ENCODE data around the gene MRTFB.
"Not testable (repeated sequence)": the region's sequence is repeated elsewhere in the genome, so short reads cannot be mapped to it uniquely, and the experiment has no call there.

MRTFB gene

DNA sequence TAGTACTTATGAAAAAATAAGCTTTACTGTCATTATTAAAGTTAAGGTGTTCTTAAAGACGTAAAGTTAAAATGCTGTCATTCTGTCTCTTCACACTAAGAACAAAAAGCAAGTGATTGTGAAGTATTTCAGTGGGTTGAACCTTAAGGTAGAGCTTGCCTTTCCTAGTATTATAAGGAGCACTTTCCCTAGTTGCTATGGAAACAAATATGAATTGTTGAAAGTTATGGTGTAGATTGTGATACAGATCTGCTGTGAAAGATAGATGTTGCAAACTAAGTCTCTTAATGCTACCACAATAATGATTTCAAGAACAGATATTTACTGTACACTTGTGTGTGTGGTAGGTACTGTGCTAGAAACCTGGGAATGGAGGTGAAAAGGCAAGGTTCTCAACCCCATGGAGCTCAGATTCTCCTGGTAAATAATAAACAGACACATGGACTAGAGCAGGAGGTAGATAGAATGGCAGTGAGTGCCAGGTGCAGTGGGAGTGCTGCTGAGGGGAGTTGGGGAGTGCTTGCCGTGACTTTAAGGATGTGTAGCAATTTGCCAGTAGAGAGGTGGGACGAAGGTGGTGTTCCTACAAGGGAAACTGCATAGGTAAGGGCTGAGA lies 34.7 kb downstream of the MRTFB start:
- no peak for DNase-seq

DNA sequence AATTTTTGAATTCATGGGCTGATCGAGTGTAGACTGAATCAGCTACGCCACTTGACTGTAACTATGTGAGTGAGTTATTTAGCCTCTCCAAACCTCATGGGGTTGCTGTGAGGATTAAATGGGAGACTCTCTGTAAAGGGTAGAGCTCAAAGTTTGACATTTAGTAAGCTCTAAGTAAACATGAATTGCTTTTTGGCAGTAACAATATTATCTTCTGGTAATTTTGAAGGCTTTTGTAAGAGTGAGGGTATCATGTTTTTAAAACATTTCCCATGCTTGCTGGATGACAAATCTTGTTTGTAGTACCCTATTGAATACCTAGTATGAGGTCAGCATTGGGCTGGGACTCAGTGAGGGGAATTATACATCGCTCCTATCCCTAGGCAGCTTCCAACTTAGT lies 35.3 kb downstream of the MRTFB start:
- DNase-seq = no peak

DNA sequence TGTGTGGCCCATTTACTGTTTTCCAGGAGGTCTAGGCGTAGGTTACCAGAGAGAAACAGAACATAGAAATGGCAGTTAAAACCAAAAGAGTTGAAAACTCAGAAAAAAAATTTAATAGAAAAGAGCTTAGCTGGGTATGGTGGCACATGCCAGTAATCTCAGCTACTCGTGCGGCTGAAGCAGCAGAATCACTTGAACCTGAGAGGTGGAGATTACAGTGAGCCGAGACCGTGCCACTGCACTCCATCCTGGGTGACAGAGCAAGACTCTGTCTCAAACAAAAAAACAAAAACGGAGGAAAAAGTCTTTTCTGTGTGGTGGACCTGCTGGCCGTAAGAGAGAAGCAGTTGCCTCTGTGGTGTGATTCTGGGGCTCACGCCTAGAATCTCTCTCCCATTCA lies 35.8 kb downstream of the MRTFB start:
- no peak for DNase-seq

DNA sequence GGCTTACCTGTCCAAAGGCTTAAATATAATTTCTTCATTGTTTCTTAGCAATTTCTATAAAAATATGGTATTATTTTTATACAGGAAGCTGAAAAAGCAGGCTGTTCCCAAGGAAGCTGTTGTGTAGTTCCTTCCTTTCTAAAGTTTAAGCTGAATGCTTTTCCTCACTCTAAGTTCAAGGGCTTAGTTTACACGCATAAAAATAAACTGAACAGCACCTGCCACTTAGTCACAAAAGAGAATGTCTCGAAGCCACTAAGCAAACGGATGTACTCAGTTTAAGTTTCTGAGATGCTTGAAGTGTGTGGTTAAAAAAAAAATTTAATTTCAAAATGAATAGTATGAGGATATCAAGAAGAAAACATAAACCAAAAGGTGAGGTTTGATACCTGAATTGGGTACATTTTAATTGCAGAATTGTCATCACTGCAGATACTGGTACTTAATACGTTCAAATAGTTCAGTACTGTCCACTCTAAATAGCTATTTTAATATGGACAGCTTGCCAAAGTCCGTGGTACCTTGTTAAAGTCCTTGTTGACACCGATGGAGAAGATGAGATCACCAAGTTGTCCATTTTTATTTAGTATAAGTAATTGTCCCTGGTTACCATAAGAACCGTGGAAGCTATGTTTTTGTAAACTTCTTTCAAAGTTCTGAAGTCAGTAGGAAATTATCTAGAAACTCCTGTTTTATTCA lies 38.1 kb downstream of the MRTFB start:
- DNase-seq = no peak

DNA sequence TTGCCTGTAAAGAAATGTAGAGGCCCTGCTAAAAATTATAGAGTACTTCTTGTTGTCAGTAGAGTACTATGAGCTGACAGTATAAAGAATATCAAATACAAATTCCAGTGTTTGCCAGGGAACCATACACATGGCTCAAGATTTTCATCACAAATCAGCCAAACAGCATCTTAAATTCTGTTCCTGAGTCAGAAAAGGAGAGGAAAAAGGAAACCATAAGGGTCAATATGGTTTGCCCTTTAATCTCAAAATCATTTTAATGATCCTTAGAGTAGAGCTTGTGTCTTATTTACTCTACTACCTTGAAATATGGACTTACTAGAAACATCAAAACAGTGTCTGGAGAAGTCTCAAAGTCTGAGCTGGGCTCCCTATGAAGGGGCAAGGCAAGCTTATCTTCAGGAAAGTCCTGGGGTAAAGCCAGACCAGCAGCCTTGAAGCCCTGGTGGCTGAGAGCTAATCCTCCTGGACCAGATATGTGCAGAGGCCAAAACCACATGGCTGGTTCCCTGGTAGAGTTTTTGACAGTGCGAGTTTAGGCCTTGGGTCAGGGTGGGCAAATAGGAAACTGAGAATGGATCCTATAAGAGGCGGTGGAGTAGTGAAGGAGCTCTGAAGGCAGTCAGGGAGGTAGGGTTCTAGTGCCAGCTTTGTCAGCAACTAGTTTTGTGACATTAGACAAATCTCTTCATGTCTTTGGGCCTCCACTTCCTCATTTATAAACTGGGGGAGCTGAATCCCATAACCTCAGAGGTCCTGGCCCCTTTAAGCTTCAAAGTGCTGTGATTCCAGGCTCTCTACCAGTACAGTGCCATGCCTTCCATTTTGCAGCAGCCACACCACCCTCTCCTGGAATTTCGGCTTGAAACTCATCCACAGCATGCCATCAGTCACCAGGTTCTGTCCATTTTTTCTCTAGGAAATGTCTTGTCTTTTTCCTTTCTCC lies 38.9 kb downstream of the MRTFB start:
- DNase-seq = no peak

DNA sequence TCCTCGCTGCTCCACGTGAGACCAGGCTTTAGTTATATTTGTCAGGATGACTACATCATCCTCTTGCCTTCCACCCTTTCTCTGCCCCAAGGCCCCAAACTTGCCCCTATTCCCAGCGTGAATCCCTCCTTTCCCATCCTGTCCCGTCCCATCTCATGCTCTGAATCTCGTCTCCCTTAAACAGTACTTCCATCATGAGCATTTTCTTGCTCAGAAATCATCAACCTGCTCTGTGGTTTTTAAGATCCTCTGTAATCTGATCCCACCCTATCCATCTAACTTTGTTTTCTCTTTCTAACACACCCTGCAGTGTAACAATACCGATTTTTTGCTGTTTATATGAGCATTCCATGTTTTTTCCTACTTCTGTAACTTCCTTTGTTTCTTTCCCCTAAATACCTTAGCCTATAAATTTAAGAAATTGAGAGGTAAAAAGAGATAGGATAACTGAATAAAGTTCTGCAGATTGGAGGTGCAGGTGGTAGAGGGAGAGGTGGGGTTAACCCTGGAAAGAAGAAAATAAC lies 39.7 kb downstream of the MRTFB start:
- no peak for DNase-seq

DNA sequence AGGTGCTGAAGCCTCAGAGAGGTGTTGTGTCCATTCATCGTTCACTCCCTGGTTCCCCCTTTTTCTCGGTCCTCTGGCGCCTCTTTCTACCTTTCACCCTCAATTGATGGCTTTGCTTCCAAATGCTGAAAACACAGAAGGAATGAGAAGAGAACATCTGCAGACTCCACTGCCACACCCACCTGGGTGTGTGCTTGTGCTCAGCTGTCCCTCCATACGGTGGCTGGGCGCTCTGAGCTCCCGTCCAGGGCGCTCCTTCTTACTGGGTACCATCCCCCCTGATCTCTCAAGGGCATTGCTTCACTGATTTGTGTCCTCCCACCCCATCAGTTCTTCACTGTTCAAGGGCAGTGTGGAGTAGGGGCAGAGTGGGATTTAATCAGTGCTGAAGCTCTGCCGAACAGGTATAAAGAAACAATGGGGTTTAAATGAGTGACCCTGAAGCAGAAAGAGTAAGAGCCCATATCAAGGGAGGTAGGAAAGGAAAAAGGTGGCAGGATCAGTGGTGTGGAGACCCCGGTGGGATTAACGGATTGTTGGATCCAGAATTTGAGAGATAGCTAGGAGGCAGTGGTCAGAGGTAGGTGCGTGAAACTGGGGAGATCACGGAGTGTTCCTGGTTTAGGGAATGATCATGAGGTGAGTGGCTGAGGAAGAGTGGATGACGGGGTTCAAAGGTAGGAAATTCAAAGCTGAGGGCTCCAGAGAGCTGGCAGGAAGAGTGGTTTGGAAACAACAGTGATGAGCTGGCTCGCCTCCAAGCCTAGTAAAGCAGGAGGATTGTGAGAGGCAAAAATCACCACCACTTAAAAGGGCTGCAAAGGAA lies 40.8 kb downstream of the MRTFB start:
- no peak for DNase-seq

DNA sequence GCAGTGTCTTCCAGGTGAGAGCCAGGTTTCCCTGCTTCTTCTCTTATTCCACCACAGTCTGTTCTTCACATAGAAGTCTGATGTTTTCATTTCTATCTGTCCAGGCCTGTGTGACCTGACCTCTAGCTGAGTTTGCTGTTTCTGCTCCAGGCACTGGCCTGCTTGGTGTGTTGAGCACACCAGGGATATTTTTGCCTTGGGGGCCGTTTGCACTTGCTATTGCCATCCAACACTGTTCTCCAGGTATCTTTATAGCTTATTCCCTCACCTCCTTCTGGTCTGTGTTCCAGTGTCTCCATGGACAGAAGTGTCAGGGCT lies 41.4 kb downstream of the MRTFB start:
- DNase-seq = no peak

DNA sequence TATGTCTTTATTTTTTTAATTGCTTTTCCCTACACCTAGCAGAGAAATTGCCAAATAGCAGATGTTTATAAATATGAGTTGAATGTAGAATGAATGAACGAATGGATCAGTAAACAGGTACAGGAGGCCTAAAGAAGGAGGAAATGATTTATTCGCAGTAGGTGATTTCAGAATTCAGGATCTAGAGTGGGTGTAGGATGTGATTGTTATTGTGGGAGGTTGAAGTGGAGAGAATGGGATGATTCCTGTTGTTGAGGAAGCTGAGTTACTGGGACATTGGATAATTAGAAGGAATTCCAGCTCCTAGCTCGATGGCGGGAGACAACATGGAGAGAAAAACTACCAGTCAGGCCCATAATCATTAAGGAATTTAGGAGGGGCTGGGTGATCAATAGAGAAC lies 42.2 kb downstream of the MRTFB start:
- DNase-seq = no peak

DNA sequence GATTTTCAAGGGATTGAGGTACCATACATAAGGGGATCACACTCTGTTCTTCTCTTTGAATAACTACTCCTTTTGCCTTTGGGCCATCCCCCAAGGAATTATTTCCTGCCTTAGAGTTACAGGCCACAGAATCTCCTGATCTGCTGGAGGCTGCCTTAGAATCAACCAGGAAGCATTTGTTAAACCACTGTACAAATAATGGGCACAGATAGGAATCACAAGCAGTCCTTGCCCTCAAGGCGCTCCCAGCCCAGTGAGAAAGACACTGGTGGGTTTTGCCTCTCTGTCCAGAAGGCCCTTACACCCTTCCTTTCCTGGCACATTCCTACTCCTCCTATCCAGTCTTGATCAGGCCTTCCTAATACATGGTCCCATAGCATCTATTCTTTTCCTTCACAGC lies 45.9 kb downstream of the MRTFB start:
- no peak for DNase-seq

DNA sequence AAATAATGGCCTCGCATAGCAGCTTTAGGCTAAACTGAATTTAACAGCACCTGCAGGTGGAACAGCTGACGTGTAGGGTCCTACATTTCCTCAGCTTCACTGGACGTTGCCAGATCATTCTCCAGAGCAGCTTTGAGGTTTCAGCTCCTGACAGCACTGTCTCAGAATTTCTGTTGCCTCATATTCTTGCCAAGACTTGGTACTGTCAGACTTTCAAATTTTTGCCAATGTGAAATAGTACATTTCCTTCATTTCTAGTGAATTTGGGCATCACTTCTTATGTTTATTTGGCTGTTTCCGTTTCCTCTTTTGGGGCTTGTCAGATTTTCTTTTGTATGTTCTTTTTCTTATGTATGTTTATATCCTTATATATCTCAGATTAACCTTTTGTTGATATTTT lies 48.7 kb downstream of the MRTFB start:
- no peak for DNase-seq

DNA sequence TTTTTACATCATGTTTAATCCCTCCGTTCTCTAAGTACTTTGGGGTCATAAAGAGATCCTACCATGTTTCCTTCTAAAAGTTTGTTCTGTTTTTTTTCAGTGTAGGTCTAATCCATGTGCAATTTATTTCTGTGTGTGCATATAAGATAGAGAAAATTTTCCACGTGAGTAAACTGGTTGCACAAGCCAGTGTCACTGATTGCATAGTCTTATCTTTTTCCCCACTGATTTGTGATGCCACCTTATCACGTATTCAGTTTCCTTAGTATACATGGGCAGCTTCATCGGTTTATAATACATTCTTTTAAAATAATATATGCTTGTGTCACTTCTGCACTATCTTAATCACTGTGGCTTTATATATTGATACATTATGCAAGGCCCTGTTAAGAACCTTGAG lies 49.2 kb downstream of the MRTFB start:
- no peak for DNase-seq

DNA sequence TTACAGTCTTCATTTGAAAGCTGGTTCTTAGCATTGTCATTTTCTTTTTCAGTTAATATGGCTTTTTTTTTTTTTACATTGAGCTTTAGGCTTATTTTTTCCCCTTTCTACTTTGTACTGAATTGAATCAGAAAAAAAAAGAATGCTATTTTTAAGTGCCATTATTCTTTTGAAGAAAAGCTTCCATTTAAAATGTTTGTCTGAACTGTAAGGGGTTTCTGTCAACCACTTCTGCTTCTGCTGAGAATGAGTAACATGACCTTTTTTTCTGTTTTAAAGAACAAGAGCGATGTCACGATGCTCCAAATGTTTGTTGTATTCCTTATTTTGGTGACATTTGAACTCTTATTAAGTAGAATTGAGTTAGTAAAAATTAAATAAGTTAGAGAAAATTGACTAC lies 50.0 kb downstream of the MRTFB start:
- no peak for DNase-seq

DNA sequence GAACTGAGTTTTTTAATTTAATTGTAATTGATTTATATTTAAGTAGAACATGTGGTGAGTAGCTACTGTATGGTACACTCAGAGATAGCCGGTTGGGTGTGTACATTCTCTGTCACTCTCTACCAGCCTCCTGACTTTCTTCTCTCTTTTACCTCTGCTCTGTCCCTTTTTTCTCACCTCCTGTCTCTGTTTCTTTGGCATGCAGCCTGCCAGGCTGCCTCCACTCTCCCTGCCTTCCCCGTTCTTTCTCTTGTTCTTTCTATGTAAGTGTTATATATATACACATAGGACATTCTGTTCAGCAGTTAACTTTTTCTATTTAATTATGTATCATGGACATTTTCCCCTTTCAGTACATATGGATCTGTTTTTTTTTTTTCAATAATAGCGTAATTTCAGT lies 50.8 kb downstream of the MRTFB start:
- no peak for DNase-seq

DNA sequence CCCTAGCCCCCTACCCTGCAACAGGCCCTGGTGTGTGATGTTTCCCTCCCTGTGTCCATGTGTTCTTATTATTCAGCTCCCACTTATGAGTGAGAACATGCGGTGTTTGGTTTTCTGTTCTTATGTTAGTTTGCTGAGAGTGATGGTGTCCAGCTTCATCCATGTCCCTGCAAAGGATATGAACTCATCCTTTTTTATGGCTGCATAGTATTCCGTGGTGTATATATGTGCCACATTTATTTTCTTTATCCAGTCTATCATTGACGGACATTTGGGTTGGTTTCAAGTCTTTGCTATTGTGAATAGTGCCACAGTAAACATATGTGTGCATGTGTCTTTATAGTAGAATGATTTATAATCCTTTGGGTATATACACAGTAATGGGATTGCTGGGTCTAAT lies 51.3 kb downstream of the MRTFB start:
- not testable (repeated sequence) for DNase-seq

DNA sequence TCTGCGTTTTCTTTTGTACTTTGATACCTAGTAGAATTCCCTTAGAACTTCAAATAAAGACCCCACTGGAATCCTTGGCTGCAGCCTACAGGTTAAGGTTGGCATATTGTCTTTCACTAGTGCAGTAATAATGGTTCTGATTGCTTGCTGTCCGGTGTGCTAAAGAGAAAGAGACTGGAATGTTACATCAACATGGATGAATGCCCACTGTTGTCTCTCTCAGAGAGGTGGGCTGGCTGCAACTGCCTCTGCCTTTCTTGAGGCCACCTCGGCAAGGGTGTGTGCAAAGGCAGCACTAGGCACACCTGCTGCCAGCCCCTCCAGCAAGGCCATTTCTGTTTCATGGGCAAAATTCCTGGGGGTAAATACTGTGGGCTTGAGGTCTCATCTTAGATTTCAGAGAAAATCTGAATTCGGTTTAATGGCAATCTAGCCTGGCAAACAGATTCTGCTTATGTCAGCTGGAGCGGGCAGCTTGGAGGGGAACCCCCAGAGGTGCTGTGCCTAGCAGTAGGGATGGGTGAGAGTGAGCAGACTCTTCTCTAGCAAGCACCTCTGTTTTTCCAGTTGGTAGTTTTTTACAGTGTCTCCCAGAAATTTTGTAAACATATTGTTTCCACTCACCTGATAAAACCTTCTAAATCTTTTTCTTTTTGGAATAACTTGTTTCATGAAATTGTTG lies 54.0 kb downstream of the MRTFB start:
- no peak for DNase-seq

DNA sequence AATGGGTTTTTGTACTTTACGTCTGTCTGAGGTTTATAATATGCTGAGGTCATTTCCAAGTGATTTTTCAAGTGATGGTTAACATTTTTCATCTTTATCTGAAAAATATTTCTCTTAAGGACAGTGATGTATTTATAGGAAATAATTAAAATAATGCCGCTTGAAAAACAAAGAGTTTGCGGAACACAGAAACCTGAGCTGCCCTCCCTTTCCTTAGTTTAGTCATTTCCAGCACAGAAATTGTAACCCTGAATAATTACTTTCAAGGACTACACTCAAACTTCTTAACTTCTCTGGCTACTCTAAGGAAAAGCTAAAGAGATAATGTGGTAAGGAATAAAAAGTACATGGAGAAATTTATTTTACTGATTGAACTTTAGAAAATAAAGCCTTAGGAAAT lies 54.6 kb downstream of the MRTFB start:
- no peak for DNase-seq

DNA sequence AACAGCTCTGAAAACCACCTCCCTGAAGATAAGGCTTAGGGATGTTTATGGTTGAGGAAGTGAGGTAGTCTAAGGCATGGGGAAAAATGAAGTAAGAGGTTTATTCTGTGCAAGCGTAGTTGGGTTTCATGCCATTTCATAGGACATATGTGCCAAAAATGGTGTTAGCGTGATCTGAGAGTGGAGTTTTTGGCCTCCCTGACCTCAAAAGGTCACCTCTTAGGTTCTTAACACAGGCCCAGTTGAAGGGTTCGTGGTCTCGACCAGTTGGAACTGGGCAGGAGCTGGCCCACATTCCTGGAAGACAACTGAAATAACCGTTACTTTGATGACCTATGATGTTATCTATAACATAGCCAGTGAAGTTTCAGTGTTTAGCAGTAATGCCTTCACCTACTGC lies 57.0 kb downstream of the MRTFB start:
- no peak for DNase-seq

DNA sequence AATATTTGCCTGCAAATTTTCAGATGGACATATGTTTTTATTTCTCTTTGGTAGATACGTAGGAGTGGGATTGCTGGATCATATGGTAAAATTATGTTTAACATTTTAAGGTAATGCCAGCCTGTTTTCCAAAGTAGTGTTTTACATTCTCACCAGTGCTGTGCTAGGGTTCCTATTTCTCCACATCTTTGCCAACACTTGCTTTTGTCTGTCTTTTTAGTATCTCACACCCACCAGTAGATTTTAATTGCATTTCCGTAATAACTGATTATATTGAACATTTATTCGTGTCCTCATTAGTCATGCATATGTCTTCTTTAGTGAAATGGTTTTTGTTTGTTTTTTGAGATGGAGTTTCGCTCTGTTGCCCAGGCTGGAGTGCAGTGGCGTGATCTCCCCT lies 58.4 kb downstream of the MRTFB start:
- DNase-seq = no peak

DNA sequence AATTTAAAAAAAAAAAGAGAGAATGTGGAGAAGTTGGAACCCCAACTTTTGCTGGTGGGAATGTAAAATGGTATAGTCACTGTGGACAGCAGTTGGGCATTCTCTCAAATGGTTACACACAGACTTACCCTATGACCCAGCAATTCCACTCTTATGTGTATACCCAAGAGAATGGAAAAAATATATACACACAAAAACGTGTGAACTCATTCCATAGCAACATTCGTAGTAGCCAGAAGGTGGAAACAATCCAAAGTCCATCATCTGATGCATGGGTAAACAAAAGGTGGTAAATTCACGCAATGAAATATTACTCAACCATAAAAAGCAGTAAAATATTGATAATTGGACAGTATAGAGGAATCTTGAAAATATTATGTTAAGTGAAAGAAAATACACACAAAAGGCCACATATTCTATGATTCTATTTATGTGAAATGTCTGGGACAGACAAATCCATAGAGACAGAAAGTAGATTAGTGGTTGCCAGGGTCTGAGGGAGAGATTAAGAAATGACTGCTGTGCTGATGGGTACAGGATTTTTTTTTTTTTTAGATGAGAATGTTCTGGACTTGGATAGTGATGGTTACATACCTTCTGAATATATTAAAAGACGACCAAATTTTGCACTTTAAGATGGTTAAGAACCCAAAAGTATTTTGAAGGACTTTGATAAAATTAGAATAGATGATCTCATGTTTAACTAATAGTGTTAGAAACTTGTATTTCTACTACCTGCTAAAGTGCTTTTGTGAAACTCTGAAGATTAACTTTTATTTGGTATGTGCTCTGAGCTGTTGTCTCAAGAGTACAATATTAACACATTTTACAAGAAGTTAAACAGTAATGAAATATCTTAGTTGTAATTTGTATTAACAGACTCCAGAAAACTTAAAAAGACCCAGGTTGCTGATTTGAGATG lies 60.9 kb downstream of the MRTFB start:
- no peak for DNase-seq

DNA sequence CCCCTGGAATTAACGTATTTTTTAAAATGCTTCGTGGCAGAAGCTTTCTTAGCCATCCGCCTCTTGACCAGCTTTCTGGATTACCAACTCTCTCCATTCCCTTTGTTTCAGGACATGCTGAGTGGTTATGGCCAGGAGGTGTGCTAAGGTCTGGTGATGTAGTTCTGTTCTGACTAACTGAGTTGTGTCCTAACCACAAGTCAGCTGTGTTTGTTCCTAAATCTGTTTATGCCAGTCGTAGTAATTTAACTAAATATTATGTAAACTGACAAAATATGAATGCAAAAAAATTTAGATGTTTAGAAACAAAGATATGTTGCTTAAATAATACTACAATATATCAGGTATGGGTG lies 61.6 kb downstream of the MRTFB start:
- DNase-seq = no peak
